SK-N-SH (cell line): Measurements from ENCODE around the gene AGPAT3. TPM values are rescaled to one million over a fixed set of nuclear protein-coding genes. Genes with fewer than 3 reads are reported as not detected.

Source experiments
- CTCF ChIA-PET: fragments of 300-600, 350-600 bp; formaldehyde crosslinking; extraction: SDS; loops from one replicate; lab custom pipeline; 2021; lab: Yijun Ruan, JAX
- POLR2A ChIA-PET: fragments of 350-600 bp; sonication (Branson Sonifier 250); formaldehyde crosslinking; extraction: SDS; loops from one replicate; lab custom pipeline; 2020; ENCODE audit warnings: antibody characterized with exemption, inconsistent platforms; lab: Yijun Ruan, JAX
- DNase-seq: peaks from one replicate; pipeline ENCODE4 v3.0.0; 2012
- H2AFZ ChIP-seq: fragments of 200-600 bp; sonication (generic); 2 replicates; pipeline ENCODE4 v1.8.1; 2016; ENCODE audit warnings: antibody characterized with exemption, mild to moderate bottlenecking, low read depth
- H3F3A ChIP-seq: fragments of 200-600 bp; sonication (generic); replicated peaks from 2 replicates; pipeline ENCODE3; 2016; ENCODE audit warnings: antibody characterized with exemption, mild to moderate bottlenecking; ENCODE audit not compliant: insufficient read depth
- H3K27ac ChIP-seq, 2 experiments: fragments of 200-500 bp in 1 of 2; fragments of 200-600 bp in 1 of 2; sonication (Bioruptor generic) in 1 of 2; sonication (generic), shearing (Covaris generic) in 1 of 2; 2 replicates each; pipeline versions ENCODE4 v1.5.1 to v1.6.1; 2014 to 2016; ENCODE audit warnings: low read depth in 2 of 2, inconsistent platforms in 1 of 2, low read length in 1 of 2, mild to moderate bottlenecking in 1 of 2, mixed read lengths in 1 of 2
- H3K27me3 ChIP-seq: fragments of 200-600 bp; sonication (generic), shearing (Covaris generic); 2 replicates; pipeline ENCODE4 v1.6.1; 2016; ENCODE audit warnings: mixed run types; ENCODE audit not compliant: insufficient read depth
- H3K36me3 ChIP-seq, 2 experiments: fragments of 200-500 bp in 1 of 2; fragments of 200-600 bp in 1 of 2; sonication (Bioruptor generic) in 1 of 2; sonication (generic) in 1 of 2; replicated peaks in 1 of 2; 2 replicates each; pipeline versions ENCODE3 to v1.5.1; 2014 to 2016; ENCODE audit warnings: low read length in 1 of 2, mild to moderate bottlenecking in 1 of 2; ENCODE audit not compliant: insufficient read depth in 2 of 2, control insufficient read depth in 1 of 2
- H3K4me1 ChIP-seq, 2 experiments: fragments of 200-500 bp in 1 of 2; fragments of 200-600 bp in 1 of 2; sonication (Bioruptor generic) in 1 of 2; sonication (generic), shearing (Covaris generic) in 1 of 2; 2 replicates each; pipeline versions ENCODE4 v1.5.1 to v1.6.1; 2014 to 2016; ENCODE audit warnings: low read depth in 1 of 2, low read length in 1 of 2, mixed run types in 1 of 2; ENCODE audit not compliant: insufficient read depth in 2 of 2, control insufficient read depth in 1 of 2
- H3K4me2 ChIP-seq: fragments of 200-600 bp; sonication (generic), shearing (Covaris generic); 2 replicates; pipeline ENCODE4 v1.6.1; 2017; ENCODE audit warnings: mixed run types
- H3K4me3 ChIP-seq, 2 experiments: fragments of 200-500 bp in 1 of 2; fragments of 200-600 bp in 1 of 2; sonication (Bioruptor generic) in 1 of 2; sonication (generic), shearing (Covaris generic) in 1 of 2; 2 replicates each; pipeline versions ENCODE4 v1.5.1 to v1.8.1; 2014 to 2016; ENCODE audit warnings: low read depth in 2 of 2, inconsistent platforms in 1 of 2, low read length in 1 of 2, mild to moderate bottlenecking in 1 of 2, mixed read lengths in 1 of 2, moderate library complexity in 1 of 2
- H3K79me2 ChIP-seq: fragments of 200-600 bp; sonication (generic); 2 replicates; pipeline ENCODE4 v1.8.1; 2017; ENCODE audit warnings: mild to moderate bottlenecking; ENCODE audit not compliant: insufficient read depth
- H3K9ac ChIP-seq: fragments of 200-600 bp; sonication (generic); 2 replicates; pipeline ENCODE4 v1.6.1; 2017; ENCODE audit warnings: mixed run types
- H3K9me2 ChIP-seq: fragments of 200-600 bp; sonication (generic); 2 replicates; pipeline ENCODE4 v1.6.1; 2017; ENCODE audit warnings: mixed run types
- H3K9me3 ChIP-seq: fragments of 200-600 bp; sonication (generic); 2 replicates; pipeline ENCODE4 v1.6.1; 2017; ENCODE audit warnings: mixed run types, mild to moderate bottlenecking, moderate library complexity
- H4K20me1 ChIP-seq: fragments of 200-600 bp; sonication (generic); 2 replicates; pipeline ENCODE4 v1.6.1; 2017; ENCODE audit warnings: mild to moderate bottlenecking, mixed run types; ENCODE audit not compliant: insufficient read depth
- CHD2 ChIP-seq: fragments of 150-350 bp; IDR thresholded peaks from 2 replicates; pipeline ENCODE4 v1.6.1; 2018; ENCODE audit warnings: low read length; ENCODE audit not compliant: partially characterized antibody
- ELF1 ChIP-seq: IDR thresholded peaks from 2 replicates; pipeline ENCODE4 v1.4.0; 2012
- GABPA ChIP-seq: IDR thresholded peaks from 2 replicates; pipeline ENCODE4 v1.4.0; 2012; ENCODE audit warnings: low read depth, mild to moderate bottlenecking
- IRF3 ChIP-seq: fragments of 150-350 bp; IDR thresholded peaks from 2 replicates; pipeline ENCODE4 v1.6.1; 2016; ENCODE audit warnings: mild to moderate bottlenecking, low read depth, low read length
- JUND ChIP-seq: IDR thresholded peaks from 2 replicates; pipeline ENCODE4 v1.4.0; 2012
- NRF1 ChIP-seq: IDR thresholded peaks from 2 replicates; pipeline ENCODE4 v1.6.1; 2012; ENCODE audit warnings: low read depth, mild to moderate bottlenecking, low read length
- PBX3 ChIP-seq: IDR thresholded peaks from 2 replicates; pipeline ENCODE4; 2012
- POLR2AphosphoS5 ChIP-seq: IDR thresholded peaks from 2 replicates; pipeline ENCODE4 v1.6.1; 2012; ENCODE audit warnings: low read depth, low read length
- RXRA ChIP-seq: IDR thresholded peaks from 2 replicates; pipeline ENCODE4 v1.4.0; 2012; ENCODE audit warnings: low read depth, mild to moderate bottlenecking, borderline replicate concordance
- SMC3 ChIP-seq: IDR thresholded peaks from 2 replicates; pipeline ENCODE4 v1.6.1; 2012; ENCODE audit warnings: low read depth, low read length, improper control_type of control experiment
- TAF1 ChIP-seq: IDR thresholded peaks from 2 replicates; pipeline ENCODE4 v1.6.1; 2012; ENCODE audit warnings: low read depth, mild to moderate bottlenecking, low read length, moderate library complexity, borderline replicate concordance
- USF2 ChIP-seq: fragments of 150-350 bp; IDR thresholded peaks from 2 replicates; pipeline ENCODE4 v1.6.1; 2017; ENCODE audit warnings: antibody characterized with exemption, low read length, low read depth, borderline replicate concordance
- YY1 ChIP-seq: IDR thresholded peaks from 2 replicates; pipeline ENCODE4 v1.4.0; 2012; ENCODE audit warnings: low read depth, mild to moderate bottlenecking
- ZBTB33 ChIP-seq: IDR thresholded peaks from 2 replicates; pipeline ENCODE4 v1.4.0; 2012; ENCODE audit warnings: low read depth, borderline replicate concordance
- WGBS: methylation state at CpG from one replicate; pipeline ENCODE4 v1.1.6; 2017; ENCODE audit warnings: low lambda C conversion rate; 5-methylcytosine and 5-hydroxymethylcytosine counted together
- polyA plus RNA-seq, 3 experiments: library from polyadenylated mRNA; depleted of rRNA; stranded (reverse); fragments of >200 nt; gene quantifications; 2 replicates each; pipeline ENCODE4 v1.2.3, GENCODE V29; 2012

Gene AGPAT3
- polyA plus RNA-seq, 1 of the 3 experiments (the other 2 are of a cell fraction), result 35.3 TPM

GRCh38 chr21:43966946-43967512, 102.0 kb downstream of the AGPAT3 start:
- Histone ChIP-seq H3K79me2 (no peaks in the 10 kb centered on the region), H4K20me1 (no peaks in the 10 kb centered on the region), H3K36me3 (peaks cover 5 to 40% of the 10 kb centered on the region in 2 experiments), H3K27ac (no peak overlapping the region), H3K4me3 (no peak overlapping the region), H3K4me1 (no peaks in the 10 kb centered on the region; a peak in 1 of 4 replicates), H3K27me3 (no peaks in the 10 kb centered on the region), H3F3A (no peaks in the 10 kb centered on the region), H3K9me2 (no peaks in the 10 kb centered on the region), H2AFZ (no peak overlapping the region), H3K4me2 (no peak overlapping the region), H3K9ac (no peak overlapping the region), H3K9me3 (no peaks in the 10 kb centered on the region)
- 94% methylated on average over 6 of the region's 18 CpGs for WGBS
- ChIA-PET CTCF (no interaction called here), POLR2A (no interaction called here)
- TF ChIP-seq TAF1 (no peak), PBX3 (no peak), IRF3 (no peak)
- no peak for DNase-seq

GRCh38 chr21:43967981-43968380, 103.0 kb downstream of the AGPAT3 start:
- ChIA-PET CTCF (interaction anchor here (1.8 kb wide), 1 partner anchor 157 kb away, joined by 8 read pairs; no protein-coding TSS in a partner anchor), POLR2A (no interaction called here)
- H2AFZ ChIP-seq, result no peak overlapping the region
- no peaks in the 10 kb centered on the region for H4K20me1 ChIP-seq
- H3F3A ChIP-seq, result no peaks in the 10 kb centered on the region
- H3K27me3 ChIP-seq, result no peaks in the 10 kb centered on the region
- DNase-seq, result no peak
- no peaks in the 10 kb centered on the region for H3K9me2 ChIP-seq
- no peaks in the 10 kb centered on the region for H3K79me2 ChIP-seq
- H3K9ac ChIP-seq, result no peak overlapping the region
- no peaks in the 10 kb centered on the region; a peak in 1 of 4 replicates for H3K4me1 ChIP-seq
- H3K27ac ChIP-seq, result no peak overlapping the region
- H3K36me3 ChIP-seq, result peaks cover 0 to 45% of the 10 kb centered on the region in 2 experiments
- no peak overlapping the region for H3K4me2 ChIP-seq
- H3K4me3 ChIP-seq, result no peak overlapping the region
- TF ChIP-seq GABPA (no peak), ELF1 (no peak), RXRA (no peak)
- no peaks in the 10 kb centered on the region for H3K9me3 ChIP-seq
- WGBS, result 95% methylated on average over 14 of the region's 15 CpGs

GRCh38 chr21:43968410-43969114, 103.5 kb downstream of the AGPAT3 start:
- Histone ChIP-seq H3K79me2 (no peaks in the 10 kb centered on the region), H3K9ac (no peak overlapping the region), H3K4me1 (no peaks in the 10 kb centered on the region; a peak in 1 of 4 replicates), H4K20me1 (no peaks in the 10 kb centered on the region), H3F3A (no peaks in the 10 kb centered on the region), H2AFZ (no peak overlapping the region), H3K4me2 (no peak overlapping the region), H3K9me2 (no peaks in the 10 kb centered on the region), H3K4me3 (no peak overlapping the region)
- no peak for DNase-seq
- CTCF ChIA-PET, result interaction anchor here (1.8 kb wide), 1 partner anchor 158 kb away, joined by 8 read pairs; no protein-coding TSS in a partner anchor
- TF ChIP-seq YY1 (no peak), JUND (no peak), ZBTB33 (no peak), USF2 (no peak), POLR2AphosphoS5 (no peak), SMC3 (no peak), TAF1 (no peak), CHD2 (no peak), NRF1 (no peak)
- TF ChIP-seq, all 33 proteins: peak for 0
- 88% methylated on average over 14 of the region's 19 CpGs for WGBS
- Histone ChIP-seq H3K27me3 (no peaks in the 10 kb centered on the region), H3K27ac (no peak overlapping the region), H3K36me3 (peaks cover 0 to 45% of the 10 kb centered on the region in 2 experiments), H3K9me3 (no peaks in the 10 kb centered on the region)
- POLR2A ChIA-PET, result no interaction called here
